Measurements from ENCODE around the gene RGS6. TPM values are rescaled to one million over a fixed set of nuclear protein-coding genes. Genes with fewer than 3 reads are reported as not detected.

RGS6 gene
- total RNA-seq, 3 donors from 2014 or later: 3.4 to 9.2 (median 4.5) TPM

- no peaks in the 10 kb centered on the region for H3K9me3 ChIP-seq
- no peaks in the 10 kb centered on the region for H3K36me3 ChIP-seq
- TF ChIP-seq, protein P1, sequence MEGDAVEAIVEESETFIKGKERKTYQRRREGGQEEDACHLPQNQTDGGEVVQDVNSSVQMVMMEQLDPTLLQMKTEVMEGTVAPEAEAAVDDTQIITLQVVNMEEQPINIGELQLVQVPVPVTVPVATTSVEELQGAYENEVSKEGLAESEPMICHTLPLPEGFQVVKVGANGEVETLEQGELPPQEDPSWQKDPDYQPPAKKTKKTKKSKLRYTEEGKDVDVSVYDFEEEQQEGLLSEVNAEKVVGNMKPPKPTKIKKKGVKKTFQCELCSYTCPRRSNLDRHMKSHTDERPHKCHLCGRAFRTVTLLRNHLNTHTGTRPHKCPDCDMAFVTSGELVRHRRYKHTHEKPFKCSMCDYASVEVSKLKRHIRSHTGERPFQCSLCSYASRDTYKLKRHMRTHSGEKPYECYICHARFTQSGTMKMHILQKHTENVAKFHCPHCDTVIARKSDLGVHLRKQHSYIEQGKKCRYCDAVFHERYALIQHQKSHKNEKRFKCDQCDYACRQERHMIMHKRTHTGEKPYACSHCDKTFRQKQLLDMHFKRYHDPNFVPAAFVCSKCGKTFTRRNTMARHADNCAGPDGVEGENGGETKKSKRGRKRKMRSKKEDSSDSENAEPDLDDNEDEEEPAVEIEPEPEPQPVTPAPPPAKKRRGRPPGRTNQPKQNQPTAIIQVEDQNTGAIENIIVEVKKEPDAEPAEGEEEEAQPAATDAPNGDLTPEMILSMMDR (IDR thresholded peaks at IDR 0.05): no peak
- no peak for TF ChIP-seq POLR2A (IDR thresholded peaks at IDR 0.05)
- TF ChIP-seq POLR2AphosphoS5 (IDR thresholded peaks at IDR 0.05): no peak
- no peak overlapping the region for H3K4me3 ChIP-seq
- no peak for DNase-seq (ENCODE audit: low spot score in 2 of 2)
- H3K4me1 ChIP-seq: no peaks in the 10 kb centered on the region
- intact Hi-C loops (cut with DNase I; ENCODE audit: low total_unique reads): no loop called here
- no peak overlapping the region for H3K27ac ChIP-seq
- no peaks in the 10 kb centered on the region for H3K27me3 ChIP-seq
Measured at GRCh38 chr14:72264716-72265115, 332.5 kb downstream of the RGS6 start.

DNA sequence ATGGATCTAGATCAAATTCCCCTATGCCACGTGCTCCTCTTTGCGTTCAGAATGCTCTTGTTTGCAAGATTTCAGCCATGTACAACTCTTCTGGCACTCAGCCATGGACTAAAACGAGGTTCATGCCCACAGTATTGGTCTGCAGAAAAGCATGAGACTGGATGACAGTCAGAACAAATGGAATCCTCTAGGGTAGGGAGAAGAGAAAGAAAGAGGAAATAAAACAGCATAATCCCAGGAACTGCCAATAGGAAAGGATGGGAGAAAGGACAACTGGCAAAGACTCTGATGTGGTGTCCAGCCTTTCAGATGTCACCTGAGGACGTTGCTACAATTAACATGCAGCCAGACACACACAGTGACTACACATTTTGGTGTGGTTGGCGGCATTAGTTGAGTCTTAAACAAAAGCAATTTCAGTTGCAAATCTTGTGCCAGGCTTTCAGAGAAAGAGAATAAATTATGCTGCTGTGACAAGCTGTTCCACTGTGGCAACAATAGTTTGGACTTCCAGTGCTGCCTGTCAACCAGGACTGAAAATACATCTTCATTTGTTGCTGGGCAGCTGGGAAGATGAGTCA, 338.0 kb downstream of the RGS6 start:
- intact Hi-C loops (cut with DNase I; ENCODE audit: low total_unique reads): no loop called here
- no peak overlapping the region for H3K27ac ChIP-seq
- DNase-seq (ENCODE audit: low spot score in 2 of 2): no peak
- no peaks in the 10 kb centered on the region for H3K27me3 ChIP-seq
- H3K9me3 ChIP-seq: no peaks in the 10 kb centered on the region
- TF ChIP-seq POLR2AphosphoS5 (IDR thresholded peaks at IDR 0.05): no peak
- TF ChIP-seq POLR2A (IDR thresholded peaks at IDR 0.05): no peak
- TF ChIP-seq, protein P1 (IDR thresholded peaks at IDR 0.05): no peak
- H3K4me3 ChIP-seq: no peak overlapping the region
- no peaks in the 10 kb centered on the region for H3K36me3 ChIP-seq
- no peaks in the 10 kb centered on the region for H3K4me1 ChIP-seq

GRCh38 chr14:72270749-72271148, 338.5 kb downstream of the RGS6 start:
- intact Hi-C loops (cut with DNase I; ENCODE audit: low total_unique reads): no loop called here
- H3K27ac ChIP-seq: no peak overlapping the region
- no peaks in the 10 kb centered on the region for H3K4me1 ChIP-seq
- TF ChIP-seq POLR2AphosphoS5 (IDR thresholded peaks at IDR 0.05): no peak
- no peak for TF ChIP-seq POLR2A (IDR thresholded peaks at IDR 0.05)
- TF ChIP-seq, protein P1 (IDR thresholded peaks at IDR 0.05): no peak
- H3K27me3 ChIP-seq: no peaks in the 10 kb centered on the region
- no peaks in the 10 kb centered on the region for H3K36me3 ChIP-seq
- H3K4me3 ChIP-seq: no peak overlapping the region
- H3K9me3 ChIP-seq: no peaks in the 10 kb centered on the region
- DNase-seq (ENCODE audit: low spot score in 2 of 2): no peak

- TF ChIP-seq POLR2A (IDR thresholded peaks at IDR 0.05): no peak
- TF ChIP-seq POLR2AphosphoS5 (IDR thresholded peaks at IDR 0.05): no peak
- TF ChIP-seq, protein P1 (IDR thresholded peaks at IDR 0.05): no peak
- Histone ChIP-seq H3K9me3 (no peaks in the 10 kb centered on the region), H3K36me3 (no peaks in the 10 kb centered on the region), H3K27me3 (no peaks in the 10 kb centered on the region), H3K4me1 (no peaks in the 10 kb centered on the region), H3K4me3 (no peak overlapping the region), H3K27ac (no peak overlapping the region)
- no peak for DNase-seq (ENCODE audit: low spot score in 2 of 2)
- intact Hi-C loops (cut with DNase I; ENCODE audit: low total_unique reads): no loop called here
Measured at GRCh38 chr14:72275242-72275641, 343.0 kb downstream of the RGS6 start.

- H3K9me3 ChIP-seq: peaks cover 0 to 7% of the 10 kb centered on the region in 2 donors
- H3K27me3 ChIP-seq: no peaks in the 10 kb centered on the region
- TF ChIP-seq, protein P1 (IDR thresholded peaks at IDR 0.05): no peak
- TF ChIP-seq POLR2A (IDR thresholded peaks at IDR 0.05) (no peak), POLR2AphosphoS5 (IDR thresholded peaks at IDR 0.05) (no peak)
- DNase-seq (ENCODE audit: low spot score in 2 of 2): no peak
- H3K27ac ChIP-seq: no peak overlapping the region
- no peaks in the 10 kb centered on the region for H3K36me3 ChIP-seq
- H3K4me3 ChIP-seq: no peak overlapping the region
- intact Hi-C loops (cut with DNase I; ENCODE audit: low total_unique reads): no loop called here
- H3K4me1 ChIP-seq: no peaks in the 10 kb centered on the region
Measured at GRCh38 chr14:72278316-72278715, 346.1 kb downstream of the RGS6 start.

All from breast epithelium (tissue), 4 donors.